ENCODE measurements around the gene SMYD3. TPM values are rescaled to one million over a fixed set of nuclear protein-coding genes. Genes with fewer than 3 reads are reported as not detected.
A peak's percentile ranks its signal among the peaks of the same experiment; 100 is the strongest.

The SMYD3 gene
- total RNA-seq, 1 experiment from 2014 or later = 69.6 TPM

GRCh38 chr1:246482805-246483568 lies 24.1 kb downstream of the SMYD3 start:
- in situ Hi-C loops (cut with HindIII; ENCODE audit: low sequenced_read_pairs) = no loop called here

GRCh38 chr1:246479061-246479460 lies 28.0 kb downstream of the SMYD3 start:
- no peak for DNase-seq (ENCODE audit: low spot score)
- in situ Hi-C loops (cut with HindIII; ENCODE audit: low sequenced_read_pairs) = no loop called here

More at GRCh38 chr1:246482805-246483568, 24.1 kb downstream of the SMYD3 start:
- DNase-seq (ENCODE audit: low spot score) = no peak

GRCh38 chr1:246477634-246478033 lies 29.4 kb downstream of the SMYD3 start:
- in situ Hi-C loops (cut with HindIII; ENCODE audit: low sequenced_read_pairs) = no loop called here
- no peak for DNase-seq (ENCODE audit: low spot score)

GRCh38 chr1:246476771-246477170 lies 30.3 kb downstream of the SMYD3 start:
- in situ Hi-C loops (cut with HindIII; ENCODE audit: low sequenced_read_pairs) = no loop called here
- DNase-seq (ENCODE audit: low spot score) = no peak

- in situ Hi-C loops (cut with HindIII; ENCODE audit: low sequenced_read_pairs) = no loop called here
- DNase-seq (ENCODE audit: low spot score) = no peak
Observed at GRCh38 chr1:246471688-246472087, 35.4 kb downstream of the SMYD3 start.

GRCh38 chr1:246470585-246470984 lies 36.5 kb downstream of the SMYD3 start:
- in situ Hi-C loops (cut with HindIII; ENCODE audit: low sequenced_read_pairs) = no loop called here
- DNase-seq (ENCODE audit: low spot score) = no peak

GRCh38 chr1:246462986-246463385 lies 44.1 kb downstream of the SMYD3 start:
- in situ Hi-C loops (cut with HindIII; ENCODE audit: low sequenced_read_pairs) = no loop called here
- no peak for DNase-seq (ENCODE audit: low spot score)

GRCh38 chr1:246460406-246460805 lies 46.7 kb downstream of the SMYD3 start:
- in situ Hi-C loops (cut with HindIII; ENCODE audit: low sequenced_read_pairs) = no loop called here
- DNase-seq (ENCODE audit: low spot score) = no peak

GRCh38 chr1:246459221-246459620 lies 47.9 kb downstream of the SMYD3 start:
- in situ Hi-C loops (cut with HindIII; ENCODE audit: low sequenced_read_pairs) = no loop called here

GRCh38 chr1:246455476-246455875 lies 51.6 kb downstream of the SMYD3 start:
- in situ Hi-C loops (cut with HindIII; ENCODE audit: low sequenced_read_pairs) = no loop called here
- DNase-seq (ENCODE audit: low spot score) = no peak

More at GRCh38 chr1:246459221-246459620, 47.9 kb downstream of the SMYD3 start:
- no peak for DNase-seq (ENCODE audit: low spot score)

GRCh38 chr1:246454655-246455054 lies 52.4 kb downstream of the SMYD3 start:
- DNase-seq (ENCODE audit: low spot score) = peak; percentile 51
- in situ Hi-C loops (cut with HindIII; ENCODE audit: low sequenced_read_pairs) = no loop called here

GRCh38 chr1:246450611-246451251 lies 56.3 kb downstream of the SMYD3 start:
- in situ Hi-C loops (cut with HindIII; ENCODE audit: low sequenced_read_pairs) = no loop called here
- DNase-seq (ENCODE audit: low spot score) = peak; percentile 73

- in situ Hi-C loops (cut with HindIII; ENCODE audit: low sequenced_read_pairs) = no loop called here
Observed at GRCh38 chr1:246448373-246448772, 58.7 kb downstream of the SMYD3 start.

GRCh38 chr1:246447501-246447900 lies 59.6 kb downstream of the SMYD3 start:
- in situ Hi-C loops (cut with HindIII; ENCODE audit: low sequenced_read_pairs) = no loop called here
- no peak for DNase-seq (ENCODE audit: low spot score)

More at GRCh38 chr1:246448373-246448772, 58.7 kb downstream of the SMYD3 start:
- DNase-seq (ENCODE audit: low spot score) = no peak

- in situ Hi-C loops (cut with HindIII; ENCODE audit: low sequenced_read_pairs) = no loop called here
- no peak for DNase-seq (ENCODE audit: low spot score)
Observed at GRCh38 chr1:246445503-246445902, 61.6 kb downstream of the SMYD3 start.

- no peak for DNase-seq (ENCODE audit: low spot score)
- in situ Hi-C loops (cut with HindIII; ENCODE audit: low sequenced_read_pairs) = no loop called here
Observed at GRCh38 chr1:246444617-246445016, 62.5 kb downstream of the SMYD3 start.

GRCh38 chr1:246437961-246438360 lies 69.1 kb downstream of the SMYD3 start:
- in situ Hi-C loops (cut with HindIII; ENCODE audit: low sequenced_read_pairs) = no loop called here
- DNase-seq (ENCODE audit: low spot score) = no peak

- DNase-seq (ENCODE audit: low spot score) = no peak
- in situ Hi-C loops (cut with HindIII; ENCODE audit: low sequenced_read_pairs) = no loop called here
Observed at GRCh38 chr1:246435421-246436041, 71.5 kb downstream of the SMYD3 start.

- in situ Hi-C loops (cut with HindIII; ENCODE audit: low sequenced_read_pairs) = no loop called here
- DNase-seq (ENCODE audit: low spot score) = no peak
Observed at GRCh38 chr1:246434335-246434734, 72.7 kb downstream of the SMYD3 start.
